ENCODE data around the gene NELL2.

DNA sequence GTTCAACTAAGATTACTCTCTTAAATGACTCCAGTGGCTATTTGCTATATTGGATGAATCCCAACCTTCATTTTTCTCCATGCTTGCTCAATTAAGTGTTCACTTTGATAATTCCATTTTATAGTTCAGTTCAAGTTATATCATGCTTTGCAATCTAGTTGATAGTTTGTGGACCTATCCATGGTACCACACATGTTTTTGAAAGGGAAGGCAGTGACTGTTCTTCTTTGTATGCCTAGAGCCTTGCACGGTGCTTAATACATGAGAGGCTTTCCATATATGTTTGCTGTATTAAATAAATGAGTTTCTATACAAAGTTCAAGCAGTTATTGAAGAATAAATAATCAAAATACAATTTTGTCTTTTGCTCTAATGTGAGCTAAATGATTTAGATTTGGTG, 391.3 kb downstream of the NELL2 start:
- TF ChIP-seq, protein P1, sequence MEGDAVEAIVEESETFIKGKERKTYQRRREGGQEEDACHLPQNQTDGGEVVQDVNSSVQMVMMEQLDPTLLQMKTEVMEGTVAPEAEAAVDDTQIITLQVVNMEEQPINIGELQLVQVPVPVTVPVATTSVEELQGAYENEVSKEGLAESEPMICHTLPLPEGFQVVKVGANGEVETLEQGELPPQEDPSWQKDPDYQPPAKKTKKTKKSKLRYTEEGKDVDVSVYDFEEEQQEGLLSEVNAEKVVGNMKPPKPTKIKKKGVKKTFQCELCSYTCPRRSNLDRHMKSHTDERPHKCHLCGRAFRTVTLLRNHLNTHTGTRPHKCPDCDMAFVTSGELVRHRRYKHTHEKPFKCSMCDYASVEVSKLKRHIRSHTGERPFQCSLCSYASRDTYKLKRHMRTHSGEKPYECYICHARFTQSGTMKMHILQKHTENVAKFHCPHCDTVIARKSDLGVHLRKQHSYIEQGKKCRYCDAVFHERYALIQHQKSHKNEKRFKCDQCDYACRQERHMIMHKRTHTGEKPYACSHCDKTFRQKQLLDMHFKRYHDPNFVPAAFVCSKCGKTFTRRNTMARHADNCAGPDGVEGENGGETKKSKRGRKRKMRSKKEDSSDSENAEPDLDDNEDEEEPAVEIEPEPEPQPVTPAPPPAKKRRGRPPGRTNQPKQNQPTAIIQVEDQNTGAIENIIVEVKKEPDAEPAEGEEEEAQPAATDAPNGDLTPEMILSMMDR (IDR thresholded peaks at IDR 0.05): no peak
- TF ChIP-seq POLR2A (IDR thresholded peaks at IDR 0.05): no peak
